GDM1 (cell line): ENCODE results near the gene SLC6A13.
"Not testable (repeated sequence)": the region's sequence is repeated elsewhere in the genome, so short reads cannot be mapped to it uniquely, and the experiment has no call there.

Experiments
- DNase-seq: peaks from one replicate; lab custom pipeline; 2025; lab: John Stamatoyannopoulos, UW

Gene SLC6A13

DNA sequence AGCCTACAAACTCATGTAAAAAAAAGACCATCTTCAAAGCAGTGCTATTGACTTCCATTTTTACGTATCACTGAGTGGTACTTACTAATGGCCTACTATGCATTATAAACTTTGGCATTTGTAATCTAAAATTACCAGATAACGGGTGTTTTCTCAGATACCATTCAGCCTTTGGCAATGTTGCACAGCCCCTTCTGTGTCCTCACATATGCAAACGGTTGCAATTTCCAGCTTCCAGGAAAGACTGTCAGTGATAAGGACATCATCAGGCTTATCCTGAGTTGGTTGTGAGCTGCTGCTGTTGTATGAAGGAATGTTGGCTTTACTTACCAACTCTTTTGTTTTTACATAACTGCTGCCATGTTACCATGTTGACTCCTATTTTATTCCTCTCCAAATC is 1.6 kb upstream of the SLC6A13 start:
- DNase-seq: no peak

DNA sequence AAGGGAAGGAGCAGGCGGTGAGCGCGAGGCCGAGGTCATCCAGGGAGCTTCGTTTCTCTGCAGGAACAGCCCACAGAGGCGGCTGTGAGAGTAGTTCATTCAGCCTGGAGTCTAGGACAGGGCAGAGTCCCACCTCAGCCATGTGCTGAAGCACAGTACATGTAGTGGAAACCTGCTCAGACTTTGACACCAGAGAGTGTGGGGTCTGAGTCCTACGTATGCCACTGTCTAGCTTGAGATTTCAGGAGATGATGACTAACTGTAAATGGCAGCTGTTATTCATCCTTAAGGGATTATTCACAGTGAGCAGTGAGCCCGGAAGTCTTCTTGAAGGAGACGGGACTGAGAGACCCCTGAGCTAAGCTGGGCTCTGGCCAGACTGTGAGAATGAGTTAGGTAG is 938 bp upstream of the SLC6A13 start:
- no peak for DNase-seq

DNA sequence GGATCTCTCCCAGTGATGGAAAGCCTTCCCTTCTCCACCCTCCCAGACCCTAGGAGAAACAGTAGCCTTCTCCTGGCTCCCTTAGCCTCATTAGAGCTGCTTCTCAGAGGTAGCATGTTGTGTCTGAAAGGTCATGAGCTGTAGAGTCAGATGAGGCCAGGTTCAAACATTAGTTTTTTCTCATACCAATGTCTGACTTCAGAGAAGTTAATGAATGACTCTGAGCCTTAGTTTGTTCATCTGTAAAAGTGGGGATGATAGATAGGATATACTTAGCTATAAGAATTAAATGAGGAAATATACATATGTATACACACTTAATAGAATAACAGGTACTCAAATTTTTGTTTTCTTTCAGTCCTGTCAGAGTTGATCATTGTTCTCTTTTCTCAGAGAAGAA is 523 bp downstream of the SLC6A13 start:
- DNase-seq: no peak

DNA sequence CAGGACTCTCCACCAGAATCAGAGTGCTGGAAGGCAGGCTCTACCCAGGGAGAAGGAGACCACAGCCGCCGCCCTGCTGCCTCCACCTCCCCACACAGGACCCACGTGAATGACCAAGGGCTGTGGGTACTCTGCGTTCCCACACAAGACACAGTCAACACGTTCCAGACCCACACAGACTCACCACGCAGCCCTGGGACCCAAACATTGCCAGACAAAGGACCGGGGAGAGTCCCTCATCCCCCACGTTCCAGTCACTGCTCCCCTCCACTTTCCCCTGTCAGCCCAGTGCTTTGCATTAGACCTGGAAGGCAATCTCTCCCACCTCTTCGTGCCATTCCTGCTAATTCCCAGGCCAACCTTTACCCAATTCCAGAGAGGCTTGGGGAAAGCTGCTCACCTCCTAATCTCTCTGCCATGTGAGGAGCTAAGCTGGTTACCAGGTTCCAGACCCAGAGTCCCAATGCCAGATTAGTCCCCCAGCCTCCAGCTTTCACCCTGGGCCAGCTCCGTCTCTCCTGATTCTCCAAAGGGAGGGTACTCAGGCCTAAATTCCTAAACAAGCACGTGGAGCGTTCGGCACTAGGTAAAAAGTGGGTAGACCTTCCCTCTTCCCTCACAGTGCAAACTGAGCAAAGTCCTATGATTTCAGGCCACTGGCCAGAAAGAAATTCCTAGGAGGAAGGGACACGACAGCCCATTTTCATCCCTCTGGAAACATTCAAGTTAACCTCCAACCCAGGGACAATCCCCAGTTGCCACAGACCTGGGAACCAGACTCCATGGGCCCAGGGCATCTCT is 4.9 kb downstream of the SLC6A13 start:
- DNase-seq: no peak

- no peak for DNase-seq
Measured at GRCh38 chr12:256958-257357, 5.7 kb downstream of the SLC6A13 start.

DNA sequence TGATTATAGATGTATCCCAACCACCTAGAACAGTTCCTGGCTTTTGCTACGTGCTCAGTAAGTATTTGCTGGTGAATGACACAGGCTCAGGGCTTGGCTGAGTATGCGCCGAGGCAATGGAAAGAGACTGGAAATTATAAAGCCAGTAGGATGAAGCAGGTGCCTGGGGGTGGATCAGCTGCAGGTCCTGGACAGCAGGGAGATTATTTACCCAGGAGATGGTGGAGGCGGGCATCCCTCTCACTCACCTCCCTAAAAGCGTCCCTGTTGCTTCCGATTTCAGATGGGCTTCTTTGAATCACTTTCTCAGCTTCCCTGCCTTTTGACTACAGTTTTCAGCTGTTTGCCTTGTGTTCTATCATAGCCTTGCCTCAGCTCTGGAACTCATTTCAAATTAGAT is 6.4 kb downstream of the SLC6A13 start:
- no peak for DNase-seq

- no peak for DNase-seq
Measured at GRCh38 chr12:254912-255311, 7.7 kb downstream of the SLC6A13 start.

- DNase-seq: no peak
Measured at GRCh38 chr12:254039-254438, 8.6 kb downstream of the SLC6A13 start.

- DNase-seq: no peak
Measured at GRCh38 chr12:253116-253831, 9.4 kb downstream of the SLC6A13 start.

GRCh38 chr12:252636-253035 is 10.0 kb downstream of the SLC6A13 start:
- no peak for DNase-seq

- no peak for DNase-seq
Measured at GRCh38 chr12:247271-247670, 15.4 kb downstream of the SLC6A13 start.

GRCh38 chr12:243381-243780 is 19.3 kb downstream of the SLC6A13 start:
- DNase-seq: no peak

DNA sequence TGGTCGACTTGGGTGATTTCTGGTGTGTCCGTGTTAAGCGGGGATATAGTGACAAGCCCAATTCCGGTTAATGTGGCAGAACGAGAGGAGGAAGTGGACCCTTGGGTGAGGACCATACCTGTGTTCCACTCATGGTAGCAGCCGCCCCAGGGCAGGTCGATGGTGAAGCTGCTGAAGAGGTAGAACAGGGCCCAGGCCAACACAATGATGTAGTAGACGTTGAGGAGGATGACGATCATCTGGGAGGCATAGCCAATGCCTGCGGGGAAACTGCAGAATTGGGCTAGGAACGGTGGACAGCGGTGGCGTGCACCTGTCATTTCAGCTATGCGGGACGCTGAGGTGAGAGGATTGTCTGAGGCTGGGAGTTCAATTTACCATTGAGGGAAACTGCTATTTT is 20.1 kb downstream of the SLC6A13 start:
- DNase-seq: no peak

GRCh38 chr12:241266-241665 is 21.4 kb downstream of the SLC6A13 start:
- DNase-seq: no peak

DNA sequence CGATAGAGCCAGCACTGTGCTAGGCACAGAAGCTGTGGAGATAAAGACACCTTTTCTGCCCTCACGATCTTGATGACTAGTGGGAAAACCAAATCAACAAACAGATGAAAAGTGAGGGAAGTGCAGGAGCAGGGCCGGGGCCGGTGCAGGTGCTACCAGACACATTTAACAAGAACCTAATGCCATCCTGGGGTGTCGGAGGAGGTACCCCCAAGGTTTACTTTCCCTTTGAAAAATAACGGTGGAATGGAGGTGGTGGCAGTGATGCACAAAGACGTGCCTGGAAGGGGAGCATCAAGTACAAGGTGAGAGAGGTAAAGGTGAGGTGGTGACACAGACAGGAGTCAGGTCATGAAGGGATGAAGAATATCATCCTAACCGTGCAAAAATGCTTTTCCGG is 22.1 kb downstream of the SLC6A13 start:
- DNase-seq: no peak

DNA sequence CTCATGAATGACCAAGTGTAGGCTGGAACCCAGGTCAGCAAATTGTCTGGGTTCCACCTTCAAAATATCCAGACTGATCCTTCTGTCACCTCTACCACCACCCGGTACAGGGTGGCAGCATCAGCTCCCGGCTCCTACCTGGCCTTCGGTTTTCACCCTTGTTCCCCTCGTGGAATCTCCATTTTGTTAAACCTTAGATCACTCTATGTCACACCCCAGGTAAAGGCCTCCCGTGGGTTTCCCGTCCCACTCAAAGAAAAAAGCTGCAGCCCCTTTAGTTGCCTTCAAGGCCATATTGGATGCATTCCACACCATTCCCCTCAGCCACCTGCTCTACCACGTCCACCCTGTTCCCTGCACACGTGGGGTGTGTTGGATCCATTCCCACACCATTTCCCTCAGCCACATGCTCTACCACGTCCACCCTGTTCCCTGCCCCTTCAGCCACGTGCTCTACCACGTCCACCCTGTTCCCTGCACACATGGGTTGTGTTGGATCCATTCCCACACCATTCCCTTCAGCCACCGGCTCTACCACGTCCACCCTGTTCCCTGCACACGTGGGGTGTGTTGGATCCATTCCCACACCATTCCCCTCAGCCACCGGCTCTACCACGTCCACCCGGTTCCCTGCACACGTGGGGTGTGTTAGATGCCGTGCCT is 23.8 kb downstream of the SLC6A13 start:
- no peak for DNase-seq

DNA sequence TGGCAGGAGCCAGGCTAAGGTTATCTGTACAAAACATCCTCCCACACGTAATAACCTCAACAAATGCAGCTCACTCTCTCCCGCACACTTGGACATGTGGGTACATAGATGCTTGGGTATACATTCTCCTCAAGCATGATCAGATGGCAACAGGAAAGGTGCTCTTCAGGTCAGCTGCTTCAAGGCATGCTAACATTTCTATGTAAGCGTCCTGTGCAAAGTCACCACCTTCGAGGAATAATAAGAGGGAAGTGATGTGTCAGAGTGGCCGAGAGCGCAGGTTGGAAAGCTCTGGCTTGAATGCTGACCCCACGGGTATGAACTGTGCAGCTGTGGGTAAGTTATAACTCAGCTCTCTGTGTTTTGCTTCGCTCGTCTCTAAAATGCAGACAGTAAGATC is 24.5 kb downstream of the SLC6A13 start:
- DNase-seq: no peak

DNA sequence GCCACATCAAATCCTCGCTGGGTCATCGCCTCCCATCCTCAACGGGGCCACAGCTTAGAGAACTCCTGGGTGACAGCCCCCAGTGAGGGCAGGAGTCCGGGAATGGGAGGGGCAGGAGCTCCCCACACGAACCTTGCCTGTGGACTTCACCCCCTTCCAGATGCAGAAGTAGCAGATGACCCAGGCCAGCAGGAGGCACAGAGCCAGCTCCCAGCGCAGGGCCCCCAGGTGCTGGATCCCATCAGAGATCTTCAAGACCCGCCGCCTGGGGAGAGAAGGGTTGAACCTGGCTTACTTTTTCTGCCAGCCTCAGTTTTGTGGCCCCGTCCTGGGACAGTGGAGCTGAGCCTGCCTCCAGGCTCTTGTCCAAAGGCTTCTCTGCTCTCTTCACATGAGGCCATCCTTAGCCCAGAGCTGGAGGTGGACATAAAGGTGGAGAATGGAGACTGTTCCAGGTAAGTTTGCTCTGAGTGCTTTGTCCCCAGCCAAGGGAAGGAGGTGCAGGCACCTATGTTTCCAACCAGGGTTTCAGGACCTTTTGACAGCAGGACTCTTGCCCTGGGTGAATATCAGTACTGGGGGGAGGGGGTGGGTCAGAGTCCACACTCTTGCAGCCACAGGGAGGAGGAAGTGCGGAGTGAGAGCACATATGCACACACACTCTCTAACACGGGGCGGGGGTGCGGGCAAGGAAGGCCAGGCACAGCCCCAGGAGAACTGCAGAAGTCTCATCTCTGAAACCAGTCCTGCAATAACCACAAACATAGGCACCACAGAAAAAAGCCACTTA is 25.4 kb downstream of the SLC6A13 start:
- no peak for DNase-seq

GRCh38 chr12:236445-236844 is 26.2 kb downstream of the SLC6A13 start:
- no peak for DNase-seq

- not testable (repeated sequence) for DNase-seq
Measured at GRCh38 chr12:235967-236366, 26.7 kb downstream of the SLC6A13 start.

- DNase-seq: no peak
Measured at GRCh38 chr12:234891-235415, 27.7 kb downstream of the SLC6A13 start.

- no peak for DNase-seq
Measured at GRCh38 chr12:234019-234418, 28.6 kb downstream of the SLC6A13 start.
